ENCODE measurements around the gene BCOR.

- TF ChIP-seq EP300 (IDR thresholded peaks at IDR 0.05; ENCODE audit: borderline replicate concordance in 1 of 2, low read depth in 2 of 2, low read length in 2 of 2) (no peak), POLR2A (IDR thresholded peaks at IDR 0.05; ENCODE audit: control extremely low read depth in 1 of 2, low read depth in 2 of 2, low read length in 2 of 2) (no peak), EGR1 (IDR thresholded peaks at IDR 0.05; ENCODE audit: borderline replicate concordance, low read depth, low read length) (no peak), TEAD4 (IDR thresholded peaks at IDR 0.05; ENCODE audit: low read depth, low read length) (no peak), TAF1 (IDR thresholded peaks at IDR 0.05; ENCODE audit: low read depth, low read length) (no peak), RAD21 (IDR thresholded peaks at IDR 0.05 in 1 of 2, conservative IDR thresholded peaks at IDR 0.05 in 1 of 2; ENCODE audit: low read depth in 2 of 2, low read length in 2 of 2) (no peak), GTF2F1 (IDR thresholded peaks at IDR 0.05; ENCODE audit: borderline replicate concordance, low read depth, low read length) (no peak), POLR2AphosphoS5 (IDR thresholded peaks at IDR 0.05; ENCODE audit: low read depth, low read length) (no peak), EZH2 (IDR thresholded peaks at IDR 0.05; ENCODE audit: low read depth, low read length, severe bottlenecking) (no peak), GABPA (IDR thresholded peaks at IDR 0.05; ENCODE audit: borderline replicate concordance, insufficient read depth, low read length) (no peak), SIN3A (conservative IDR thresholded peaks at IDR 0.05 in 1 of 2, IDR thresholded peaks at IDR 0.05 in 1 of 2; ENCODE audit: low read depth in 1 of 2, low read length in 2 of 2) (no peak), PHF8 (conservative IDR thresholded peaks at IDR 0.05; ENCODE audit: low read depth, low read length) (no peak), RBBP5 (IDR thresholded peaks at IDR 0.05; ENCODE audit: borderline replicate concordance, low read depth, low read length) (no peak)
- TF ChIP-seq, protein P1, sequence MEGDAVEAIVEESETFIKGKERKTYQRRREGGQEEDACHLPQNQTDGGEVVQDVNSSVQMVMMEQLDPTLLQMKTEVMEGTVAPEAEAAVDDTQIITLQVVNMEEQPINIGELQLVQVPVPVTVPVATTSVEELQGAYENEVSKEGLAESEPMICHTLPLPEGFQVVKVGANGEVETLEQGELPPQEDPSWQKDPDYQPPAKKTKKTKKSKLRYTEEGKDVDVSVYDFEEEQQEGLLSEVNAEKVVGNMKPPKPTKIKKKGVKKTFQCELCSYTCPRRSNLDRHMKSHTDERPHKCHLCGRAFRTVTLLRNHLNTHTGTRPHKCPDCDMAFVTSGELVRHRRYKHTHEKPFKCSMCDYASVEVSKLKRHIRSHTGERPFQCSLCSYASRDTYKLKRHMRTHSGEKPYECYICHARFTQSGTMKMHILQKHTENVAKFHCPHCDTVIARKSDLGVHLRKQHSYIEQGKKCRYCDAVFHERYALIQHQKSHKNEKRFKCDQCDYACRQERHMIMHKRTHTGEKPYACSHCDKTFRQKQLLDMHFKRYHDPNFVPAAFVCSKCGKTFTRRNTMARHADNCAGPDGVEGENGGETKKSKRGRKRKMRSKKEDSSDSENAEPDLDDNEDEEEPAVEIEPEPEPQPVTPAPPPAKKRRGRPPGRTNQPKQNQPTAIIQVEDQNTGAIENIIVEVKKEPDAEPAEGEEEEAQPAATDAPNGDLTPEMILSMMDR (IDR thresholded peaks at IDR 0.05; ENCODE audit: control extremely low read depth in 1 of 3, insufficient read depth in 1 of 3, low read depth in 1 of 3, low read length in 3 of 3): no peak
Measured at GRCh38 chrX:40107291-40108161, 9.8 kb upstream of the BCOR start.

Measured in H1 (cell line).